ENCODE measurements around the gene MAK. TPM values are rescaled to one million over a fixed set of nuclear protein-coding genes. Genes with fewer than 3 reads are reported as not detected.

MAK gene
- total and polyA plus RNA-seq, 2 donors (not counting 1 experiment from before 2014, with no cell fraction given): 0.04 TPM; not detected in 1

DNA sequence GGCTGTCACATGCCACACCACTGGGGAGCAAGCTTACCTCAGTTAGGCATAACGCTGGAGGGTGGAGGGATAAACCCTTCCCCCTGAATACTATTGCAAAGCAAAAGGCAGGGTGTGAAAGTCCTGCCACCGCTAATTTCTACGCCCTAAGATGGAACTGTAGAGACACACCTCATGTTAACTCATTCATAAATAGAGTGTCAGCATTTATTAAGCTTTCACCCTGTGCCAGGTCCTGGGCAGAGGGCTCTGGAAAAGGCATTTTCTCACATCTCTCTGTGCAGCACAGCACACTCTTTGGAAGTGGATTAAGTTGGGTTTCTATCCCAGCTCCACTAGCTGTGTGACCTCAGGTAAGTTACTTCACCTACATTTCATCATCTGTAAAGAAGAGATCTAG lies 68.9 kb downstream of the MAK start:
- Histone ChIP-seq H3K9ac (ENCODE audit: low read length) (no peak overlapping the region), H3K79me2 (ENCODE audit: control insufficient read depth, insufficient read depth, low read length) (no peaks in the 10 kb centered on the region), H4K20me1 (ENCODE audit: control insufficient read depth, insufficient read depth, low read length, poor library complexity, severe bottlenecking) (no peaks in the 10 kb centered on the region), H3K9me3 (ENCODE audit: control extremely low read depth in 1 of 3, control insufficient read depth in 2 of 3, insufficient read depth in 1 of 3, low read length in 2 of 3) (no peaks in the 10 kb centered on the region), H3K4me2 (replicated peaks; ENCODE audit: low read depth, low read length, poor library complexity, severe bottlenecking) (no peak overlapping the region), H3K36me3 (replicated peaks in 1 of 2; ENCODE audit: control extremely low read depth in 1 of 2, control insufficient read depth in 1 of 2, extremely low read depth in 1 of 2, insufficient read depth in 2 of 2, low read length in 1 of 2) (peaks cover 2 to 15% of the 10 kb centered on the region in 2 experiments), H3K4me3 (ENCODE audit: control extremely low read depth in 1 of 5, extremely low read depth in 1 of 5, insufficient read depth in 1 of 5, low read depth in 2 of 5, low read length in 4 of 5) (no peak overlapping the region), H3K4me1 (ENCODE audit: control insufficient read depth in 2 of 2, insufficient read depth in 2 of 2, low read length in 2 of 2) (no peaks in the 10 kb centered on the region), H3K27ac (ENCODE audit: low read length in 2 of 2) (no peak overlapping the region), H2AFZ (ENCODE audit: insufficient read depth, low read depth, low read length, poor library complexity, severe bottlenecking) (no peak overlapping the region), H3K27me3 (replicated peaks in 1 of 4; ENCODE audit: control extremely low read depth in 1 of 4, control insufficient read depth in 3 of 4, insufficient read depth in 4 of 4, low read length in 3 of 4) (no peaks in the 10 kb centered on the region)
- CTCF ChIA-PET: interaction anchor here (0.6 to 1.2 kb wide), 3 partner anchors 259 to 294 kb away, joined by 3 read pairs; no protein-coding TSS in a partner anchor
- ATAC-seq (ENCODE audit: low read depth): no peak
- TF ChIP-seq CTCF (IDR thresholded peaks at IDR 0.05) (no peak), EZH2 (IDR thresholded peaks at IDR 0.05; ENCODE audit: borderline replicate concordance, insufficient read depth, low read depth, low read length, poor library complexity, severe bottlenecking) (no peak)
- no peaks in the 10 kb centered on the region for H3K4me1 Mint-ChIP-seq
- H3K9me3 Mint-ChIP-seq (ENCODE audit: insufficient read depth): no peaks in the 10 kb centered on the region
- POLR2A ChIA-PET: no interaction called here
- DNase-seq: no peak
- intact Hi-C loops (cut with micrococcal nuclease): no loop called here
- H3K4me3 Mint-ChIP-seq: no peak overlapping the region
- WGBS (ENCODE audit: insufficient coverage): 90% methylated on average over 2 of the region's 3 CpGs
- no peaks in the 10 kb centered on the region for H3K27me3 Mint-ChIP-seq
- H3K27ac Mint-ChIP-seq: no peak overlapping the region

GRCh38 chr6:10763006-10763405 lies 75.3 kb downstream of the MAK start:
- ChIA-PET CTCF (interaction anchor here (1.2 kb wide), 1 partner anchor 34 kb away, joined by 3 read pairs; no protein-coding TSS in a partner anchor), POLR2A (no interaction called here)
- H3K79me2 ChIP-seq (ENCODE audit: control insufficient read depth, insufficient read depth, low read length): peaks cover 3% of the 10 kb centered on the region
- intact Hi-C loops (cut with micrococcal nuclease): no loop called here
- no peak for TF ChIP-seq CTCF (IDR thresholded peaks at IDR 0.05)
- no peak for TF ChIP-seq EZH2 (IDR thresholded peaks at IDR 0.05; ENCODE audit: borderline replicate concordance, insufficient read depth, low read depth, low read length, poor library complexity, severe bottlenecking)
- H3K27ac ChIP-seq (ENCODE audit: low read length in 2 of 2): no peak overlapping the region
- no peak overlapping the region for H3K4me3 ChIP-seq (ENCODE audit: control extremely low read depth in 1 of 5, extremely low read depth in 1 of 5, insufficient read depth in 1 of 5, low read depth in 2 of 5, low read length in 4 of 5)
- H4K20me1 ChIP-seq (ENCODE audit: control insufficient read depth, insufficient read depth, low read length, poor library complexity, severe bottlenecking): no peaks in the 10 kb centered on the region
- H3K27me3 ChIP-seq (replicated peaks in 1 of 4; ENCODE audit: control extremely low read depth in 1 of 4, control insufficient read depth in 3 of 4, insufficient read depth in 4 of 4, low read length in 3 of 4): no peaks in the 10 kb centered on the region
- no CpG with 5 or more reads among the region's 2 CpGs for WGBS (ENCODE audit: insufficient coverage)
- H3K9me3 Mint-ChIP-seq (ENCODE audit: insufficient read depth): no peaks in the 10 kb centered on the region
- H3K4me1 ChIP-seq (ENCODE audit: control insufficient read depth in 2 of 2, insufficient read depth in 2 of 2, low read length in 2 of 2): no peaks in the 10 kb centered on the region
- H3K36me3 ChIP-seq (replicated peaks in 1 of 2; ENCODE audit: control extremely low read depth in 1 of 2, control insufficient read depth in 1 of 2, extremely low read depth in 1 of 2, insufficient read depth in 2 of 2, low read length in 1 of 2): peaks cover 1 to 10% of the 10 kb centered on the region in 2 experiments
- no peaks in the 10 kb centered on the region for H3K4me1 Mint-ChIP-seq
- H3K27me3 Mint-ChIP-seq: no peaks in the 10 kb centered on the region
- no peak overlapping the region for H3K27ac Mint-ChIP-seq
- H2AFZ ChIP-seq (ENCODE audit: insufficient read depth, low read depth, low read length, poor library complexity, severe bottlenecking): no peak overlapping the region
- DNase-seq (no peak), ATAC-seq (ENCODE audit: low read depth) (no peak)
- no peak overlapping the region for H3K9ac ChIP-seq (ENCODE audit: low read length)
- no peak overlapping the region for H3K4me2 ChIP-seq (replicated peaks; ENCODE audit: low read depth, low read length, poor library complexity, severe bottlenecking)
- no peaks in the 10 kb centered on the region for H3K9me3 ChIP-seq (ENCODE audit: control extremely low read depth in 1 of 3, control insufficient read depth in 2 of 3, insufficient read depth in 1 of 3, low read length in 2 of 3)
- H3K4me3 Mint-ChIP-seq: no peak overlapping the region
